C4-2B (cell line): ENCODE measurements around the gene NRXN3.

ENCODE experiments used
- H3K27ac ChIP-seq: fragments of 450-650 bp; 2 replicates; pipeline ENCODE4 v1.5.1; 2017
- ZFX ChIP-seq: fragments of 450-650 bp; IDR thresholded peaks from 2 replicates; pipeline ENCODE4 v1.6.1; 2017
- TF ChIP-seq, protein P1 (sequence below): fragments of 450-650 bp; conservative IDR thresholded peaks from 2 replicates; pipeline ENCODE4 v1.5.1; 2017; ENCODE audit warnings: mild to moderate bottlenecking

NRXN3 gene

DNA sequence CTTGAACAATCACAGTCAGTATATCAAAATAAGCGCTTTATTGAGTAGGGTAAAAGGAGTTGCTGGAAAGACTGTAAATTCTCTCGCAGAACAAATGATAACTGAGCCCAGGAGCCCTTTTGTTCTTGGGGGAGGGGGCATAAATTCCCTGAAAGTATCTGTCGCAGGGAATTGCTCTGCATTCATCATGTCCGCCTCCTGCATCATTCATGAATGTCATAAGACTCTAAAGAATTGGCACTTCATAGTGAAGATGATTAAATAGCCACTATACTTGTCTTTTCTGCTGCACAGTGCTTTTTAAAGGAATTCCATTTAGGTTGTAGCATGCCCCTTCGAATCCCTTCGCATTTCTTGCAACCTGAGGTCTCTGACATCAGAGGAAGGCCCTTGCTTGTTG is 1278.8 kb downstream of the NRXN3 start:
- no peak overlapping the region for H3K27ac ChIP-seq
- no peak for TF ChIP-seq ZFX
- TF ChIP-seq, protein P1, sequence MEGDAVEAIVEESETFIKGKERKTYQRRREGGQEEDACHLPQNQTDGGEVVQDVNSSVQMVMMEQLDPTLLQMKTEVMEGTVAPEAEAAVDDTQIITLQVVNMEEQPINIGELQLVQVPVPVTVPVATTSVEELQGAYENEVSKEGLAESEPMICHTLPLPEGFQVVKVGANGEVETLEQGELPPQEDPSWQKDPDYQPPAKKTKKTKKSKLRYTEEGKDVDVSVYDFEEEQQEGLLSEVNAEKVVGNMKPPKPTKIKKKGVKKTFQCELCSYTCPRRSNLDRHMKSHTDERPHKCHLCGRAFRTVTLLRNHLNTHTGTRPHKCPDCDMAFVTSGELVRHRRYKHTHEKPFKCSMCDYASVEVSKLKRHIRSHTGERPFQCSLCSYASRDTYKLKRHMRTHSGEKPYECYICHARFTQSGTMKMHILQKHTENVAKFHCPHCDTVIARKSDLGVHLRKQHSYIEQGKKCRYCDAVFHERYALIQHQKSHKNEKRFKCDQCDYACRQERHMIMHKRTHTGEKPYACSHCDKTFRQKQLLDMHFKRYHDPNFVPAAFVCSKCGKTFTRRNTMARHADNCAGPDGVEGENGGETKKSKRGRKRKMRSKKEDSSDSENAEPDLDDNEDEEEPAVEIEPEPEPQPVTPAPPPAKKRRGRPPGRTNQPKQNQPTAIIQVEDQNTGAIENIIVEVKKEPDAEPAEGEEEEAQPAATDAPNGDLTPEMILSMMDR = no peak

DNA sequence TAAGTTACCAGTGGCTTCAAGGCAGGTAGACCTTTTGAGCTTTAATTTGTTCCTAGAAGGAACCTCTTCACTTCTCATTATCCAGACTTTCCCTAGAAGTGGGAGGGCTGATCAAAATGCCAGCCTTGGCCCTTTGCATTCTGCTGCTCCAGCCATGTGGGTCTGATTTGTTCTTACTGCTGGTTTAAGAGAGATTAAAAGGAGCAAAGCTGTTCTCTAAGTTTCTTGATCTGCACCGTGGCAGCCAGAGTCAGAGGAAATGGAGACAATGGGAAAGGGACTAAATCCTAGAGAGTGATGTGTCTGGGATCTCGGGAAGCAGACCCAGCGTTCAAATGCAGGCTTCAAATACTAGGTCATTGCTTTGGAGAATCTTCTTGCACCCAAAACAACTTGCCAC is 1281.4 kb downstream of the NRXN3 start:
- TF ChIP-seq, protein P1 = no peak
- TF ChIP-seq ZFX = no peak
- no peak overlapping the region for H3K27ac ChIP-seq

DNA sequence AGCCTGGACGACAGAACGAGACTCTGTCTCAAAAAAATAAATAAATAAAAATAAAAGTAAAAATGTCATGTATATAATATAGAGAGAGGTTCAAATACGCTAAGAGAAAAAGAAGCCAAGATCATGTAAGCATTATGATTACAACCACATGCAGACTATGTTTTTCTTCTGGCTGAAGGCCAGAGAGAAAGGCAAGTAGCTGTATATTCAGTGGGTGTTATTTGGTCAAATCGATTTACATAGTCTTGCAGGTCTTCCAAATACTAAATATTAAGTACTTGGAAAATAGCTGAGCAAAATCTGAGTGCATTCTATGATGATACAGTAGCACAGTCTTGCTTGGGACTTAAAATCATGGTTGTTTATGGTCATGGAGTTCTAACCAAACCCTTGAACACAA is 1283.1 kb downstream of the NRXN3 start:
- TF ChIP-seq, protein P1 = no peak
- no peak for TF ChIP-seq ZFX
- H3K27ac ChIP-seq = no peak overlapping the region

DNA sequence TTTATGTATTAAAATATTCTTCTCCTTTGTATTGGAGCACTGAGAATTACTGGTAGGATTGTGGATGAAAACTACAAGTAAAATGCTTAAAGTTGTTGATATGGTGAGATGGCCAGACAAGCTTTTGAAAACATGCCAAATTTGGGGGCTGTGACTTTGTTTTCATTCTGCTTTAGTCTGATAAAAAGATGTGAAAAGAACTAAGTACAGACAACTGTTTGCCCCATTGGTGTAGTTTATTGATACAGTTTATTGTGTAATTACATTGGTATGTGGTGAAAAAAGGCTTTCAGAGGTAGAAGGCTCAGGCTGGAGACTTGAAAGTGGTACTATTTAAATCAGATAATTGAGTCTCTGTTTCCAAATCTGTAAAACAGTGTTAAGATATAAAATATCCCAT is 1294.3 kb downstream of the NRXN3 start:
- TF ChIP-seq ZFX = no peak
- TF ChIP-seq, protein P1 = no peak
- no peak overlapping the region for H3K27ac ChIP-seq

DNA sequence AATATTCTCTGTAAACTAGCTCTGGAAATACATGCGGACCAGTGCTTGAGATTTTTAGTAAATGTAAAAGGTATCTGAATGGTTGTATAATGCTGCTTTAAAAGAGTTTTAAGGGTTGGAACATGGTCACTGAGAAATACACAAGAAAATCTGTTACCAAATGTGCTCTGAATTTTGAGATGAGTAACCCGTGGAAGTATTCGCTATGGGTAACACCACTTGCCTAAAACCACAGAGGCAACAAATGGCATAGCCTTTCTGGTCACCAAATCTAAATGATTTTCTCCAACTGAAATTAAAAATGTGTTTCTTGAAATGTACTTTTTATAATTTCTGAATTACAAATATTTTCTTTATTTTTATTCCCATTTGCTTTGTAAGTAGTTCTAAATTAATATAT is 1295.5 kb downstream of the NRXN3 start:
- TF ChIP-seq ZFX = no peak
- TF ChIP-seq, protein P1 = no peak
- H3K27ac ChIP-seq = no peak overlapping the region

DNA sequence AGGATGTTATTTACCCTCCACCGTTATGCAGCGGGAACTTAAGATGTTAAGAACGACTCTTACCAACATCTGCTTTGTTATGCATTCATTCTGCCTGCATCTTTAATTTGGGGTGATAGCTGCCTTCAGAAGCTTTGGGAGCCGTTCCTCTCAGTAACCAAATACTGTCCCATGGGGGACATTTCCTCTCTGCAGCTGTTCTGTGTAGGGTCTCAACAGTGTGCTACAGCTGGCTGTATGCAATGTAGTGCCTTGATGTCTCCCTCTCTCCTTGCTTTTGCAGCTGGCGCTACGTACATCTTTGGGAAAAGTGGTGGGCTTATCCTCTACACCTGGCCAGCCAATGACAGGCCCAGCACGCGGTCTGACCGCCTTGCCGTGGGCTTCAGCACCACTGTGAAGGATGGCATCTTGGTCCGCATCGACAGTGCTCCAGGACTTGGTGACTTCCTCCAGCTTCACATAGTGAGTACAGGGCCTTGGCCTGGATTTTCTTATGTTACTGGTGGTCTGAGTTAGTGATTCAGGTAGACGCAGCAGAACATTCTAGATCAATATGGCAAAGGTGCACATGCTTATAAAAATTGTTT is 1296.9 kb downstream of the NRXN3 start:
- H3K27ac ChIP-seq = no peak overlapping the region
- TF ChIP-seq ZFX = no peak
- TF ChIP-seq, protein P1 = no peak

DNA sequence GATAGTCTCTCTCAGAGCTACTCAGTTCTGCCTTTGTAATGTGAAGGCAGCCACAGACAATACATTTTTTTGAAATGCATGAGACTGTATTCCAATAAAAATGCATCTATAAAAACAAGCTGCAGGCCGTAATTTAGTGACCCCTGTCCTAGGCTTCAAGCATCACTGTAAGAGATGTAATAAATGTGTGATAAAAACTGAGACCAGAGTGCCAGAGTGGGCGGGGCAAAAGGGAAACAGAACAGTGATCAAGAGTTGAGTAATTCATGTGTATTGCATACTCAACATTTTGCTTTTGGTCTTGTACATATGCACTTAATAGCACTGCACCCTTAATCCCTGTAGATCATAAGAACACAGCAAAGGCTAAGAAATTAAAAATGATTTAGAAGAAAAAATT is 1297.7 kb downstream of the NRXN3 start:
- TF ChIP-seq, protein P1 = no peak
- TF ChIP-seq ZFX = no peak

More for the DNA sequence above, 1297.7 kb downstream of the NRXN3 start:
- H3K27ac ChIP-seq = no peak overlapping the region
